IPS-15b (cell line): ENCODE measurements around the gene MRPL24.
A peak's percentile ranks its signal among the peaks of the same experiment; 100 is the strongest.

Experiments used
- H3K27me3 ChIP-seq: one replicate; pipeline ENCODE4 v1.6.1; 2013; ENCODE audit warnings: low read length; ENCODE audit not compliant: control insufficient read depth, insufficient read depth
- H3K36me3 ChIP-seq: one replicate; pipeline ENCODE4 v1.6.1; 2013; ENCODE audit warnings: low read length; ENCODE audit not compliant: control insufficient read depth, insufficient read depth
- H3K4me1 ChIP-seq: one replicate; pipeline ENCODE4 v1.6.1; 2013; ENCODE audit warnings: mild to moderate bottlenecking, low read length; ENCODE audit not compliant: control insufficient read depth, insufficient read depth
- H3K4me3 ChIP-seq: one replicate; pipeline ENCODE4 v1.5.1; 2013; ENCODE audit warnings: low read depth, low read length
- H3K9ac ChIP-seq: one replicate; pipeline ENCODE4 v1.6.1; 2013; ENCODE audit warnings: low read depth, mild to moderate bottlenecking, low read length
- H3K9me3 ChIP-seq: one replicate; pipeline ENCODE4 v1.6.1; 2013; ENCODE audit warnings: mild to moderate bottlenecking, low read length; ENCODE audit not compliant: control insufficient read depth, insufficient read depth

Gene MRPL24

DNA sequence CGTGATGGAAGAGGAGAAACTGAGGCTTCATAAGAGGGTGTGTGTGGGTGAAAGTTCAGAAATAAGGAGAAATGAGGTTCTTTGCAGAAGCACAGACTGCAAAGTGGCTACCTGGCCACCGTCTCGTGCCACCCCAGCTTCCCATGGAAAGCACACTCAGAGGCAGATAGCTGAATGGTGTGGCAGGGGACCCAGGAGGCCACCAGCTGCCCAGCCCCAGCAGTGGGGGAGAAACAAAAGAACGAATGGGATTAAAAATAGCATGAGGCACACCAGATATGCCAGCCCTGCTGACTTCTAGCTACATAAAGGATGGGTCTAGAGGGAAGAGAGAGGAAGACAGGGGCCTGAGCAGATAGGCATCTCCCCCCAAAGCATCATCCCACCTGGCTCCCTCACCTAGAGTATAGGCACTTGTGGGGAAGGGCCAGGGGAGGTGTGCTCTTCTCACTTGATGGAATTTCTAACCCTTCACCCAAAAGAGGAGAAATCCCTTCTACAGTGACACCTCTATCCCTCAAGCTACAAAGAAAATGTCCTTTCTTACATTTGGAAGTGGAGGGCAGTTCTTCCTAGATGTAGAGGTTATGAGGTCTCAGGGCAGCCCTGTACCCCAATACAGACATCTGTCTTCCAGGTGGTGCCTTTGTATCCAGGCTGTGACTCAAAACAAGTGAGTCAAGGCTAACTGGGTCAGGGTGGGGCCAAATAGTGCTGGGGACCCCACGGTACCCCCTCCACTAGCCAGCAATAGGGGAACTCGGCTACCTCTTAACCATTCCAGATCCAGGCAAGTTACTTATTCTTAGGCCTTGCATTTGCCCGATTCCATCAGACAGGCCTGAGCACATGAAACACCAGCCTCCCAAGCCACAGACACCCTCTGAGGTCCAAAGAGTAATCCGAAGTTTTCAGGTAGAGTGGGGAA lies 7.1 kb upstream of the MRPL24 start:
- peak overlapping the region; percentile 54 for H3K9ac ChIP-seq
- no peaks in the 10 kb centered on the region for H3K9me3 ChIP-seq
- H3K4me1 ChIP-seq, result peaks cover 38% of the 10 kb centered on the region
- H3K36me3 ChIP-seq, result peaks cover 24% of the 10 kb centered on the region
- H3K27me3 ChIP-seq, result peaks cover 4% of the 10 kb centered on the region
- peak overlapping the region; percentile 56 for H3K4me3 ChIP-seq

DNA sequence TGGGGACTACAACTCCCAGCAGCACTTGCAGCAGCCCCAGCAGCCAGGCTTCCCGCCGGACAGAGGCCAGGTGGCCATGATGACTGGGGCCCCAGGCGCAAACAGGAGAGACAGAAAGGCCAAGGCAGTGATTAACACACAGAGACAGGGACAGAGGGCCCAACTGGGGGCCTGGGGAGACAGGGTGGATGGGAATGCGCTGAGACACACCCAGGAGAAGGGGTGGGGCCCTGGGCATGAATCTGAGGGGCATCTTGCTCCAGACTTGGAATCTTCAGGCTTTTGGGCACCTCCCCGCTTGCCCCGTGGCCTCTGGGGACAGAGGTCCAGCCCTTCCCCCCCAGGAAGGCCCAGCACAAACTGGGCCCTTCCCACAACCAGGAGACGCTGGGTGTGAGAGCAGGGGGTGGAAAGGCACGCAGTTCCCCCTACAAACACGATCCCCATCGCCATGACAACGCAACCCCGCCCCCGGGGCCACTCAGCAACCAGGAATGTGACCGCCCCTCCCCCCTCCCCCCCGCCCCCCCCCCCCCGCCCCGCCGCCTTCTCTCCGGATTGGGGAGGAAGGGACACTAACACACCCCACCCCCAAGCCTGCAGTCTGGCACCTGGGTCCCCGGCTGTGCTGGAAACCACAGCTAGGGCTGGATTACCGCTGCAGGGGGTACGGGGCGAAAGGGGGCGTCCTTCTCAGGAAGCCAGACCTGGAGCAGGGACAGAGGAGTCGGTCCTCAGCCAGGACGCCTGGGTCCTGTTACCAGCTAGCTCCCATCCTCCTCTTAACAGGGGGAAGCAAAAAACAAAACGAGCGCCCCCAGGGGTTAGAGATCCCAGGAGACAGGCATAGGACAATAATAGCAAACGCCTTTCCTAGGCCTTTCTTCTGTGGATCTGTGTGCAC lies 6.1 kb upstream of the MRPL24 start:
- Histone ChIP-seq H3K4me1 (peaks cover 33% of the 10 kb centered on the region), H3K36me3 (peaks cover 24% of the 10 kb centered on the region), H3K9me3 (no peaks in the 10 kb centered on the region), H3K27me3 (peaks cover 4% of the 10 kb centered on the region), H3K4me3 (peak overlapping the region; percentile 76), H3K9ac (peak overlapping the region; percentile 88)

DNA sequence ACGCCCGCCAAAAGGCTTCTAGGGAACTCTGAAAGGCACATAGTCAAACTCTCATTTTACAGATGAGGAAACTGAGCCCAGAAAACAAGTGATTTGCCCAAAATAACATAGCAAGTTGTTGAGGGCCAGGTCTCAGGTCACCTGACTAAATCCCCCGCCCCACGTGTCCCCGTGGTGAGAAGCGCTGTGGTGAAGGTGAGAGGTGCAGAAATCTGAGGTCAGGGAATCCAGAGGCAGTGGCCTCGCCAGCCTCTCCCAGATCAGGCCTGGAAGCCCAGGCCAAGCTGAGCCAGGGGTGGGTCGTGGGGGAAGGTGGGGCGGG lies 5.5 kb upstream of the MRPL24 start:
- Histone ChIP-seq H3K9me3 (no peaks in the 10 kb centered on the region), H3K4me1 (peaks cover 38% of the 10 kb centered on the region)

DNA sequence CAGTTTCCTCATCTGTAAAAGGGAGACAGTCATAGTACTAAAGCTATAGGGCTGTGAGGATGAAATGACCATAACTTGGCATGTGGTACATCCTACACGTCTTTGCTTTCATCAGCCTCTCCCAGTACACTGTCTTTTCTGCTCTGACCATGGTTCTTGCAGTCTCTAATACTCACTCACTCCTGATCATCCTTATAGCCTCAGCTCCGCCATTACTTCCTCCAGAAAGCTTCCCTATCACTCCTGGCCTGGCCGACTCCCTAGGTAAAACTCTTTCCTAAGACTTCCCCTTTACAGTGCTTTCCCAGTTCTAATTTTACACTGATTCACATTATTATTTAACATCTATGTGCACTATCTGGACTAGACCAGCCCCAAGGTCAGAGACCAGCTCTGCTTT lies 5.0 kb upstream of the MRPL24 start:
- H3K4me1 ChIP-seq, result peaks cover 39% of the 10 kb centered on the region
- H3K9me3 ChIP-seq, result no peaks in the 10 kb centered on the region
- peak overlapping the region; percentile 5 for H3K9ac ChIP-seq
- peaks cover 4% of the 10 kb centered on the region for H3K27me3 ChIP-seq
- peak overlapping the region; percentile 76 for H3K4me3 ChIP-seq
- peaks cover 23% of the 10 kb centered on the region for H3K36me3 ChIP-seq

More for the DNA sequence above, 5.5 kb upstream of the MRPL24 start:
- H3K27me3 ChIP-seq, result peaks cover 4% of the 10 kb centered on the region
- peaks cover 23% of the 10 kb centered on the region for H3K36me3 ChIP-seq
- peak overlapping the region; percentile 5 for H3K9ac ChIP-seq
- peak overlapping the region; percentile 76 for H3K4me3 ChIP-seq

DNA sequence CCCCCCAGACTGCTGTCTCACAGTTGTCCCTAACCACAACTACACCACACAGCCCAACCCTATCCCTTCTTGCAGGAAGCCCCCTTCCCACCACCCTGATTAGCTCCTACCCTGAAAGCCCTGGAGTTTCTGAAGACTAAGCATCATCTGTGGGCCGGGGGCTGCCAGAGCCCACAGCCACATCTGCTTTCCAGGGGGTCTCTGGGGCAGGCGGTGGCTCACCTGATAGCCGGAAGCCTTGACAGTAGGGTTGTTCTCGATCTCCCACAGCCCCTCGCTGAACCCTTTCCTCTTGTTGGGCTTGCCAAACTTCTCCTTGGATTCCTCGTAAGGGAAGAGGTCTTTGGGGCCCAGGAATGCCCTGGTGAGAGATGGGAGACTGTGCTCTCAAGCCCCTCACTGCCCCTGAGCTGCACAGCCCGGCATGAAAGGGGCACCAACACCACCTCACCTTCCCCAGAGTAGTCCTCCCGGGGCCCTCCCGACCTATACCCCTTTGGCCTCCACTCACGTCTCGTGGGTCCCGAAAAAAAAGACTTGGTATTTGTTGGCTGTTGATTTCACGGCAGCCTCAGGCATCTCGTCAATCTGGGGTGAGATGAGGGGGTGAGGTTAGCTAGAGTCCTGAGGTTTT lies 4.0 kb upstream of the MRPL24 start:
- Histone ChIP-seq H3K9me3 (no peaks in the 10 kb centered on the region), H3K4me3 (no peak overlapping the region), H3K4me1 (peaks cover 36% of the 10 kb centered on the region), H3K9ac (peak overlapping the region; percentile 47), H3K36me3 (peaks cover 23% of the 10 kb centered on the region), H3K27me3 (peaks cover 4% of the 10 kb centered on the region)

DNA sequence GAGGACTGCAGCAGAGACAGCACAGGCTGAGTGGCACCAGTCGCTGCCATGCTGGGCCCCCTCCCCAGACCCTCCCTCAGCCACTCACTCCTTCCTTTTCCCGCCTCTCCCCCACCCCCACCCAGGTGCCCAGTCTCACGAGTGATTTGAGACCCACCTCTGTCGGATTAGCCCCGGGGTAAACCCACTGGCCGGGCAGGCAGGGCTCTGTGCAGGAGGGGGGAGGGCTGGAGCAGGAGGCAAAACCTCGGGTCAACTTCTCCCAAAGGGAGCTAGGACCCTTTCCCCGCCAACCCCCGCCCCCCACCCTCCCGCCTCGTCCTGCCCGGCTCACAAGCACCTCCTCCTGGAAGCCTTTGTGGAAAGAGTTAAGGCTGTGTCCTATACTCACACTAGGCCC lies 3.5 kb upstream of the MRPL24 start:
- Histone ChIP-seq H3K4me1 (peaks cover 31% of the 10 kb centered on the region), H3K9me3 (no peaks in the 10 kb centered on the region), H3K9ac (peak overlapping the region; percentile 47), H3K27me3 (peaks cover under 1% of the 10 kb centered on the region), H3K36me3 (peaks cover 23% of the 10 kb centered on the region), H3K4me3 (no peak overlapping the region)

DNA sequence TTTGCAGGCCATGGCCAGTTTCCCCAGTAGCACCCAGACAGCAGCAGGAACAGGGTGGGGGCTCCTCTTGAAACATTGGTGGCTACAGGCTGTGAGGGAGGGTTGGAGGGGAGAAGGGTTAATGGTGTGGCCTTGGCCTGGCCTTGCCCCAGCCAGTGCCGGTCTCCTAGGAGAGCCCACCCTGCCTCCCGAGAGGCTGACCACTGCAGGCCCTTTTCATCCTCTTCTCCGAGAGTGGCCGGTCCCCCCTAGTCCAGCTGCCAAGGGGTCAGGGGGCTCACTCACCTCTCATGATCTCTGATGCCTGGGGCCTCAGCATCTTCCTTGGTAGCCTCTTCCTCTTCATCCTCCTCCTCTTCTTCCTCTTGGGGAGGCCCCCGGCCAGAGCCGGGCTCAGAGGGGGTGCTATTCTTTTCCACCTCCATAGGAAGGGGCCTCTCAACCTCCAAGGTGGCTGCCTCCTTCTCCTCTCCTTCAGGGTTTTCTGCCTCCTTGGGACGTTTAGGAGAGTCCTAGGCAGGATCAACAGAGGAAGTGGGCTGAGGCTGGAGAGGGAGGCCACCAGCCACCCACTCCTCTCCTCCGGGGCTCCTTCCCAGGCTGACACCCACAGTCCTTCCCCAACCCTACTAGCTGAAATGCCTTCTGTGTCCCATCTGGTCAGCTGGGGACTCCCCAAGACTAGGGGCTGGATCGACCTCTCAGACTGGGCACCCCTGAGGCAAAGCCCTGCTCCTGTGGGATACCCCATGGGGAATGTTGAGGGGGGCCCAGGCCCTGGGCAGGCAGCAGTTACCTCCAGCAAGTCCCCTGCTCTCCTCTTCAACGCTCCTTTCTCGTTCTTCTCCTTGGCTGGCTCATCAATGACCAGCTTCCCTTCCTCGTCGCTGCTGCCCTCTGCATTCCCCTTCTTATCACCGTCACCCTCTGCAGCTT lies 2.7 kb upstream of the MRPL24 start:
- Histone ChIP-seq H3K36me3 (peaks cover 23% of the 10 kb centered on the region), H3K4me3 (no peak overlapping the region), H3K4me1 (peaks cover 24% of the 10 kb centered on the region), H3K9ac (no peak overlapping the region), H3K27me3 (no peaks in the 10 kb centered on the region), H3K9me3 (no peaks in the 10 kb centered on the region)

DNA sequence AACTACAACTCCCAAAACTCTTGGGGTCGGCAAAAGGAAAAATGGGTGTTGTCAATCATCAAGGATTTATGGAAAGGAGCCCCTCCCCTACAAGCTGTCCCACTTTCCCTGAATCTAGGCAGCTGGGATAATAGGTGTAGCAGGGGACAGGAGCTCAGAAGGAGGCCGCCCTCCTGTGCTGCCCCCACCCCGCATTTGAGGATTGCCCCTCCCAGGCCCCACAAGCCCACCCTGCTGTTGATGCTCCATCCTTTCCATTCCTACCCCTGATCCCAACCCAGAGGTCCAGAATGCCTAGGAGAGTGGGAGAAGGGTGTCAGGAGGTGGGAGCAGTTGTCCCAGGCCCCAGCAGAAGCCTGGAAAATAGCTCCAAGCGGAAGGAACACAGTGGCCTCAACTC lies 1.9 kb upstream of the MRPL24 start:
- H3K4me3 ChIP-seq, result no peak overlapping the region
- no peaks in the 10 kb centered on the region for H3K9me3 ChIP-seq
- H3K27me3 ChIP-seq, result no peaks in the 10 kb centered on the region
- peaks cover 16% of the 10 kb centered on the region for H3K4me1 ChIP-seq
- peaks cover 21% of the 10 kb centered on the region for H3K36me3 ChIP-seq
- no peak overlapping the region for H3K9ac ChIP-seq

DNA sequence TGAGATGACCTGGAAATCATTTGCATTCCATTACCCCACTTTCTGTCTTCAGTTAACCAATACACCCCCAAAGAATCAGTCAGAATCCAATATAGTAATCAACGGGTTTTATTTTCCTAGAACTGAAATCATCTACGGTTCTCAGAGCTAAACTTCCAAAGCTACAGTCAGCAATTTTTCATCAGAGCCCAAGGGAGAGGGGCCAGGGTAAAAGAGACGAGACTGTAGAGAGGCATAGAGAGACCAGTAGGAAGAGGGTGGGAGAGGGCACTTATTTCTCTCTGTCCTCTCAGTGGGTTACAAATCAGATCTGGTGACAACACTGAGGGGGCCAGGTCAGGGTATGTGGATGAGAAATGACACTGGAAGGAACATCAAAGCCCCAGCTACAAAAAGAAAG lies 1.1 kb upstream of the MRPL24 start:
- Histone ChIP-seq H3K4me3 (no peak overlapping the region), H3K4me1 (peaks cover 13% of the 10 kb centered on the region), H3K36me3 (peaks cover 25% of the 10 kb centered on the region), H3K27me3 (no peaks in the 10 kb centered on the region), H3K9me3 (no peaks in the 10 kb centered on the region), H3K9ac (no peak overlapping the region)

DNA sequence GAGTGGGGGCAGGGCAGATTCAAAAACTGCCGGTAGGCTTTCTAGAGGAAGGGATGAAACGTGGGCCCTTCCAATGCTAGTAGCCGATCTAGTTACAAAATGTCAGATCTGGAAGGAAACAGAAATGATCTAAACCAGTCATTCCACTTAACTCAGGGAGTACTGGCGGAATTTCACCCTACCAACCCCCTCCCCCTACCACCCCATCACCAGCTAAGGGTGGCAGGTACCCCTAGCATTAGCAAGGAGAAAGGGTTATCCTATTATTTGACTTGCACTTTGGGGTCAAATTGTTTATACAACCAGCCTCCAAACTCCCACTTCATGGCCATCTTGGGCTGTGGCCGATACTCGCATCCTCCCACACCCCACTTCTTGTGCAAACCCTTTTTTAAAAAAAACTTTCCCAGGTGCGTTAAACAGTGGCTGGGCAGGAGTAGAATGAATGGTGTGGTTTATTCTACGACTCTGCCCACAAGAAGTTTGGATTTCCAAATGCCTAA lies 644 bp upstream of the MRPL24 start:
- H3K9ac ChIP-seq, result peak overlapping the region; percentile 56
- peaks cover 28% of the 10 kb centered on the region for H3K36me3 ChIP-seq
- H3K4me3 ChIP-seq, result peak overlapping the region; percentile 42
- H3K4me1 ChIP-seq, result peaks cover 13% of the 10 kb centered on the region
- H3K27me3 ChIP-seq, result no peaks in the 10 kb centered on the region
- H3K9me3 ChIP-seq, result no peaks in the 10 kb centered on the region
